Mesendoderm (in vitro differentiated cells): ENCODE data around the gene HOXA7.
A peak's percentile ranks its signal among the peaks of the same experiment; 100 is the strongest.

Experiments used
- DNase-seq: peaks from one replicate; pipeline ENCODE4 v3.0.0; 2013
- H2AK5ac ChIP-seq: 2 replicates; pipeline ENCODE4 v1.6.1; 2013; ENCODE audit warnings: low read length, inconsistent platforms
- H2BK120ac ChIP-seq: 2 replicates; pipeline ENCODE4 v1.6.1; 2013; ENCODE audit warnings: low read depth, mild to moderate bottlenecking, low read length, moderate library complexity, mixed read lengths
- H2BK15ac ChIP-seq: replicated peaks from 2 replicates; pipeline ENCODE4 v1.6.1; 2013; ENCODE audit warnings: low read depth, mild to moderate bottlenecking, moderate library complexity
- H2BK5ac ChIP-seq: 2 replicates; pipeline ENCODE4 v1.6.1; 2013; ENCODE audit warnings: low read length, inconsistent platforms
- H3K18ac ChIP-seq: 2 replicates; pipeline ENCODE4 v1.6.1; 2013; ENCODE audit warnings: mild to moderate bottlenecking, low read length, mixed read lengths
- H3K23ac ChIP-seq: one replicate; pipeline ENCODE4 v1.6.1; 2013; ENCODE audit warnings: low read length
- H3K27ac ChIP-seq: 2 replicates; pipeline ENCODE4 v1.5.1; 2013; ENCODE audit warnings: low read depth, mild to moderate bottlenecking, inconsistent platforms, low read length, moderate library complexity
- H3K27me3 ChIP-seq: 2 replicates; pipeline ENCODE4 v1.6.1; 2013; ENCODE audit warnings: low read length, control low read depth, mild to moderate bottlenecking, inconsistent platforms; ENCODE audit not compliant: insufficient read depth, poor library complexity
- H3K36me3 ChIP-seq: 2 replicates; pipeline ENCODE4 v1.6.1; 2013; ENCODE audit warnings: low read length, inconsistent platforms; ENCODE audit not compliant: control insufficient read depth, insufficient read depth
- H3K4ac ChIP-seq: one replicate; pipeline ENCODE4 v1.6.1; 2013; ENCODE audit warnings: low read depth, mild to moderate bottlenecking, low read length, moderate library complexity
- H3K4me1 ChIP-seq: 2 replicates; pipeline ENCODE4 v1.6.1; 2013; ENCODE audit warnings: low read depth, low read length, inconsistent platforms; ENCODE audit not compliant: control insufficient read depth
- H3K4me2 ChIP-seq: 2 replicates; pipeline ENCODE4 v1.6.1; 2013; ENCODE audit warnings: low read length
- H3K4me3 ChIP-seq: 2 replicates; pipeline ENCODE4 v1.5.1; 2013; ENCODE audit warnings: mild to moderate bottlenecking, low read length
- H3K56ac ChIP-seq: one replicate; pipeline ENCODE4 v1.6.1; 2013; ENCODE audit warnings: low read length
- H3K79me1 ChIP-seq: 2 replicates; pipeline ENCODE4 v1.6.1; 2013; ENCODE audit warnings: low read length, inconsistent platforms
- H3K79me2 ChIP-seq: 2 replicates; pipeline ENCODE4 v1.6.1; 2013; ENCODE audit warnings: mild to moderate bottlenecking, low read length; ENCODE audit not compliant: control insufficient read depth, insufficient read depth
- H3K9ac ChIP-seq: 2 replicates; pipeline ENCODE4 v1.6.1; 2013; ENCODE audit warnings: low read length, inconsistent platforms
- H4K5ac ChIP-seq: one replicate; pipeline ENCODE4 v1.6.1; 2013; ENCODE audit warnings: low read length
- H4K8ac ChIP-seq: one replicate; pipeline ENCODE4 v1.6.1; 2013; ENCODE audit warnings: low read depth, mild to moderate bottlenecking, control low read depth, low read length, moderate library complexity
- WGBS: extraction: QIAGEN DNeasy Blood & Tissue Kit; methylation state at CpG from one replicate; pipeline ENCODE4 v1.1.7; 2013; ENCODE audit warnings: low lambda C conversion rate, missing lambda C conversion rate; ENCODE audit not compliant: insufficient coverage; ENCODE audit errors: extremely low coverage; 5-methylcytosine and 5-hydroxymethylcytosine counted together

The HOXA7 gene

GRCh38 chr7:27198871-27199801 lies 42.7 kb upstream of the HOXA7 start:
- Histone ChIP-seq H2BK15ac (no peak overlapping the region), H3K4me2 (peak overlapping the region; percentile 31), H3K23ac (no peak overlapping the region), H3K4me3 (no peak overlapping the region), H3K36me3 (no peaks in the 10 kb centered on the region), H3K18ac (no peak overlapping the region), H4K5ac (no peak overlapping the region), H3K79me1 (no peaks in the 10 kb centered on the region), H3K4ac (no peak overlapping the region), H3K56ac (peak overlapping the region; percentile 56), H2AK5ac (no peak overlapping the region), H2BK5ac (no peak overlapping the region), H3K27ac (no peak overlapping the region), H3K79me2 (no peaks in the 10 kb centered on the region), H3K27me3 (peaks cover 60% of the 10 kb centered on the region), H3K9ac (no peak overlapping the region), H3K4me1 (peaks cover 3% of the 10 kb centered on the region), H4K8ac (no peak overlapping the region), H2BK120ac (no peak overlapping the region)
- peak; percentile 68 for DNase-seq
- WGBS: no CpG with 5 or more reads among the region's 93 CpGs

GRCh38 chr7:27198138-27198841 lies 41.8 kb upstream of the HOXA7 start:
- no peak for DNase-seq
- no peak overlapping the region for H2BK15ac ChIP-seq
- H3K27ac ChIP-seq: no peak overlapping the region
- no peaks in the 10 kb centered on the region for H3K79me2 ChIP-seq
- H3K79me1 ChIP-seq: no peaks in the 10 kb centered on the region
- WGBS: no CpG with 5 or more reads among the region's 29 CpGs
- H3K4me2 ChIP-seq: no peak overlapping the region
- H4K5ac ChIP-seq: no peak overlapping the region
- H3K4ac ChIP-seq: no peak overlapping the region
- no peak overlapping the region for H3K18ac ChIP-seq
- H3K36me3 ChIP-seq: no peaks in the 10 kb centered on the region
- H3K23ac ChIP-seq: no peak overlapping the region
- peaks cover 58% of the 10 kb centered on the region for H3K27me3 ChIP-seq
- H2AK5ac ChIP-seq: no peak overlapping the region
- H4K8ac ChIP-seq: no peak overlapping the region
- H2BK120ac ChIP-seq: no peak overlapping the region
- peaks cover 3% of the 10 kb centered on the region for H3K4me1 ChIP-seq
- H2BK5ac ChIP-seq: no peak overlapping the region
- H3K56ac ChIP-seq: peak overlapping the region; percentile 22
- no peak overlapping the region for H3K9ac ChIP-seq
- no peak overlapping the region for H3K4me3 ChIP-seq

GRCh38 chr7:27197137-27198042 lies 40.9 kb upstream of the HOXA7 start:
- Histone ChIP-seq H3K27ac (no peak overlapping the region), H3K4me1 (peaks cover 3% of the 10 kb centered on the region), H3K79me2 (no peaks in the 10 kb centered on the region), H2BK15ac (no peak overlapping the region), H3K9ac (no peak overlapping the region), H3K56ac (no peak overlapping the region), H3K4me2 (no peak overlapping the region), H2AK5ac (no peak overlapping the region), H4K8ac (no peak overlapping the region), H2BK120ac (no peak overlapping the region), H2BK5ac (no peak overlapping the region), H3K36me3 (no peaks in the 10 kb centered on the region), H4K5ac (no peak overlapping the region), H3K4ac (no peak overlapping the region), H3K18ac (no peak overlapping the region), H3K23ac (no peak overlapping the region), H3K79me1 (no peaks in the 10 kb centered on the region), H3K4me3 (no peak overlapping the region), H3K27me3 (peaks cover 60% of the 10 kb centered on the region)
- DNase-seq: no peak
- WGBS: no CpG with 5 or more reads among the region's 18 CpGs

GRCh38 chr7:27196287-27196767 lies 39.9 kb upstream of the HOXA7 start:
- H2BK15ac ChIP-seq: no peak overlapping the region
- H3K27ac ChIP-seq: no peak overlapping the region
- no peak overlapping the region for H3K4me3 ChIP-seq
- no peak overlapping the region for H3K4me2 ChIP-seq
- H4K8ac ChIP-seq: no peak overlapping the region
- H2BK120ac ChIP-seq: no peak overlapping the region
- H3K9ac ChIP-seq: no peak overlapping the region
- no peak overlapping the region for H2AK5ac ChIP-seq
- H3K36me3 ChIP-seq: no peaks in the 10 kb centered on the region
- H4K5ac ChIP-seq: no peak overlapping the region
- H3K18ac ChIP-seq: no peak overlapping the region
- H3K27me3 ChIP-seq: peaks cover 60% of the 10 kb centered on the region
- H3K23ac ChIP-seq: no peak overlapping the region
- H2BK5ac ChIP-seq: no peak overlapping the region
- H3K79me2 ChIP-seq: no peaks in the 10 kb centered on the region
- no CpG with 5 or more reads among the region's 6 CpGs for WGBS
- H3K79me1 ChIP-seq: no peaks in the 10 kb centered on the region
- peaks cover 3% of the 10 kb centered on the region for H3K4me1 ChIP-seq
- no peak overlapping the region for H3K56ac ChIP-seq
- peak; percentile 83 for DNase-seq
- no peak overlapping the region for H3K4ac ChIP-seq

GRCh38 chr7:27194686-27195379 lies 38.4 kb upstream of the HOXA7 start:
- Histone ChIP-seq H3K79me1 (no peaks in the 10 kb centered on the region), H2BK5ac (no peak overlapping the region), H3K4me1 (no peaks in the 10 kb centered on the region), H3K4me2 (no peak overlapping the region), H2BK120ac (no peak overlapping the region), H3K9ac (no peak overlapping the region), H3K4me3 (no peak overlapping the region), H3K27ac (no peak overlapping the region), H3K79me2 (no peaks in the 10 kb centered on the region), H3K36me3 (no peaks in the 10 kb centered on the region), H3K56ac (no peak overlapping the region), H2AK5ac (no peak overlapping the region), H4K8ac (no peak overlapping the region), H3K18ac (no peak overlapping the region), H4K5ac (no peak overlapping the region), H3K23ac (no peak overlapping the region), H3K27me3 (peaks cover 63% of the 10 kb centered on the region), H3K4ac (no peak overlapping the region), H2BK15ac (no peak overlapping the region)
- WGBS: 100% methylated on average over 1 of the region's 9 CpGs
- DNase-seq: no peak
